Loucy (cell line): ENCODE measurements around the gene OR56A4.

Experiments used
- H2AFZ ChIP-seq: fragments of 200-600 bp; sonication (generic); 2 replicates; pipeline ENCODE4 v1.6.0; 2016; ENCODE audit warnings: antibody characterized with exemption, mild to moderate bottlenecking, low read length, moderate library complexity
- H3F3A ChIP-seq: fragments of 200-600 bp; 2 replicates; pipeline ENCODE4 v1.6.0; 2016; ENCODE audit warnings: antibody characterized with exemption, low read depth, mild to moderate bottlenecking
- H3K27me3 ChIP-seq: fragments of 200-600 bp; sonication (generic); 2 replicates; pipeline ENCODE4 v1.6.1; 2014; ENCODE audit warnings: low read length, mild to moderate bottlenecking; ENCODE audit not compliant: insufficient read depth, poor library complexity, severe bottlenecking
- H3K36me3 ChIP-seq: fragments of 200-600 bp; sonication (generic); 2 replicates; pipeline ENCODE4 v1.6.1; 2016; ENCODE audit warnings: low read length; ENCODE audit not compliant: insufficient read depth
- H3K4me1 ChIP-seq: fragments of 200-600 bp; sonication (generic); 2 replicates; pipeline ENCODE4 v1.5.1; 2014; ENCODE audit warnings: low read length, mild to moderate bottlenecking; ENCODE audit not compliant: insufficient read depth, poor library complexity, severe bottlenecking
- H3K4me2 ChIP-seq: fragments of 200-600 bp; sonication (generic); 2 replicates; pipeline ENCODE4 v1.6.0; 2014; ENCODE audit warnings: antibody characterized with exemption, low read length, low read depth, mild to moderate bottlenecking; ENCODE audit not compliant: poor library complexity, severe bottlenecking
- H3K4me3 ChIP-seq: fragments of 200-600 bp; sonication (generic); 2 replicates; pipeline ENCODE4 v1.5.1; 2014; ENCODE audit warnings: low read length, mild to moderate bottlenecking, mixed read lengths; ENCODE audit not compliant: poor library complexity, severe bottlenecking
- H3K79me2 ChIP-seq: fragments of 200-600 bp; sonication (generic); 2 replicates; pipeline ENCODE4 v1.6.1; 2014; ENCODE audit warnings: low read length; ENCODE audit not compliant: insufficient read depth
- H3K9ac ChIP-seq: fragments of 200-600 bp; sonication (generic); 2 replicates; pipeline ENCODE4 v1.6.0; 2014; ENCODE audit warnings: mild to moderate bottlenecking, low read depth, low read length, moderate library complexity; ENCODE audit not compliant: poor library complexity, severe bottlenecking
- H3K9me2 ChIP-seq: fragments of 200-600 bp; sonication (generic); replicated peaks from 2 replicates; pipeline ENCODE4 v1.6.1; 2016; ENCODE audit warnings: low read depth, low read length, mixed read lengths
- H3K9me3 ChIP-seq: fragments of 200-600 bp; sonication (generic); 2 replicates; pipeline ENCODE4 v1.6.1; 2014; ENCODE audit warnings: mild to moderate bottlenecking, antibody characterized with exemption, low read length, low read depth; ENCODE audit not compliant: insufficient read depth
- H4K20me1 ChIP-seq: fragments of 200-600 bp; sonication (generic); 2 replicates; pipeline ENCODE4 v1.6.0; 2014; ENCODE audit warnings: antibody characterized with exemption, low read length, mild to moderate bottlenecking; ENCODE audit not compliant: insufficient read depth, poor library complexity, severe bottlenecking
- CTCF ChIP-seq: fragments of 200-600 bp; sonication (generic); conservative IDR thresholded peaks from 2 replicates; pipeline ENCODE4 v1.5.1; 2014; ENCODE audit warnings: mild to moderate bottlenecking, antibody characterized with exemption, low read length
- EZH2phosphoT487 ChIP-seq: fragments of 200-600 bp; IDR thresholded peaks from 2 replicates; pipeline ENCODE4 v1.6.1; 2018; ENCODE audit warnings: antibody characterized with exemption, mild to moderate bottlenecking, moderate library complexity, borderline replicate concordance

The OR56A4 gene

GRCh38 chr11:6040874-6041273, 34.1 kb upstream of the OR56A4 start:
- H3K4me1 ChIP-seq: no peaks in the 10 kb centered on the region
- no peak overlapping the region for H3K4me2 ChIP-seq
- H3K9ac ChIP-seq: no peak overlapping the region
- H3F3A ChIP-seq: no peaks in the 10 kb centered on the region
- H2AFZ ChIP-seq: no peak overlapping the region
- no peaks in the 10 kb centered on the region for H3K9me3 ChIP-seq
- H3K79me2 ChIP-seq: no peaks in the 10 kb centered on the region
- TF ChIP-seq CTCF (no peak), EZH2phosphoT487 (no peak)
- no peaks in the 10 kb centered on the region for H3K36me3 ChIP-seq
- H3K4me3 ChIP-seq: no peak overlapping the region
- no peaks in the 10 kb centered on the region for H4K20me1 ChIP-seq
- H3K9me2 ChIP-seq: 0 out of 2 replicates have a peak, but pooled peaks cover 5% of the 10 kb centered on the region
- no peaks in the 10 kb centered on the region for H3K27me3 ChIP-seq

- Histone ChIP-seq H3K4me2 (no peak within 1 kb of the TSS), H3K9me3 (no peaks in the 10 kb centered on the region), H3F3A (no peaks in the 10 kb centered on the region), H3K79me2 (no peaks in the 10 kb centered on the region), H2AFZ (no peak within 1 kb of the TSS), H3K9ac (no peak within 1 kb of the TSS), H3K9me2 (no peaks in the 10 kb centered on the region), H3K4me1 (no peaks in the 10 kb centered on the region), H4K20me1 (no peaks in the 10 kb centered on the region), H3K27me3 (peaks cover 3% of the 10 kb centered on the region), H3K36me3 (no peaks in the 10 kb centered on the region), H3K4me3 (no peak within 1 kb of the TSS)
- no peak for TF ChIP-seq EZH2phosphoT487
- TF ChIP-seq CTCF: no peak
Measured at GRCh38 chr11:6030708-6031405, 24.1 kb upstream of the OR56A4 start, which contains the start of gene OR56A1. TSS of gene OR56A1 (minus strand) at chr11:6030758. CDS start at chr11:6027692, 3,066 bp downstream.

GRCh38 chr11:6027501-6027900, 20.8 kb upstream of the OR56A4 start:
- Histone ChIP-seq H2AFZ (no peak overlapping the region), H3K9ac (no peak overlapping the region), H3K36me3 (no peaks in the 10 kb centered on the region), H3F3A (no peaks in the 10 kb centered on the region), H4K20me1 (no peaks in the 10 kb centered on the region), H3K79me2 (no peaks in the 10 kb centered on the region), H3K4me3 (no peak overlapping the region), H3K4me2 (no peak overlapping the region), H3K9me3 (no peaks in the 10 kb centered on the region), H3K9me2 (no peaks in the 10 kb centered on the region), H3K4me1 (no peaks in the 10 kb centered on the region), H3K27me3 (peaks cover 3% of the 10 kb centered on the region)
- TF ChIP-seq CTCF (no peak), EZH2phosphoT487 (no peak)
